GM10248 (cell line): ENCODE results near the gene NR5A2.

Experiments
- CTCF ChIA-PET: fragments of 300-600 bp; sonication (Branson Sonifier 250); formaldehyde crosslinking; extraction: SDS; loops from one replicate; lab custom pipeline; 2021; ENCODE audit warnings: antibody characterized with exemption; lab: Yijun Ruan, JAX
- POLR2A ChIA-PET: fragments of 350-650 bp; sonication (Branson Sonifier 250); formaldehyde crosslinking; extraction: SDS; loops from one replicate; lab custom pipeline; 2020; ENCODE audit warnings: antibody characterized with exemption; lab: Yijun Ruan, JAX
- DNase-seq: peaks from one replicate; pipeline ENCODE4 v3.0.0; 2012; ENCODE audit errors: extremely low spot score
- TF ChIP-seq, protein P1 (sequence below): IDR thresholded peaks from 2 replicates; pipeline ENCODE4 v1.5.1; 2012; ENCODE audit warnings: mild to moderate bottlenecking, low read depth; ENCODE audit errors: extremely low read depth, missing control alignments, control extremely low read depth

Gene NR5A2

DNA sequence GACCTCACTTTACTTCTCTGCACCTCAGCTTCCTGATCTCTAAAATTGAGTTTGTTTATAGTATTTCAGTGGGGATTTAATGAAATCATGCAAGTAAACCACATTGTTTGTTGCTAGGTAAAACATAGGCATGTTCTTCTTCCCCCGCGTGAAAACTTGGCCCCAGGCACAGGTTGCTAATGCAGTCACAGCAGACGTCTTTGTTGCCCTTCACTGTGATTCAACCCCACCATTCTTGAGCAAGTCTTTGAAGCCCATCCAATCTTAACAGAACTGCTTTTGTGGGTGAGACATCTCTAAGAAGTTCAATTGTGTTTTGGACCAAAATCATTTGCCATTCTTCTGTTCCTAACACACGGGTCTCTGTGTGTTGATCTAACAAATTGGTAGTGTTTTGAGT is 196.8 kb downstream of the NR5A2 start:
- TF ChIP-seq, protein P1, sequence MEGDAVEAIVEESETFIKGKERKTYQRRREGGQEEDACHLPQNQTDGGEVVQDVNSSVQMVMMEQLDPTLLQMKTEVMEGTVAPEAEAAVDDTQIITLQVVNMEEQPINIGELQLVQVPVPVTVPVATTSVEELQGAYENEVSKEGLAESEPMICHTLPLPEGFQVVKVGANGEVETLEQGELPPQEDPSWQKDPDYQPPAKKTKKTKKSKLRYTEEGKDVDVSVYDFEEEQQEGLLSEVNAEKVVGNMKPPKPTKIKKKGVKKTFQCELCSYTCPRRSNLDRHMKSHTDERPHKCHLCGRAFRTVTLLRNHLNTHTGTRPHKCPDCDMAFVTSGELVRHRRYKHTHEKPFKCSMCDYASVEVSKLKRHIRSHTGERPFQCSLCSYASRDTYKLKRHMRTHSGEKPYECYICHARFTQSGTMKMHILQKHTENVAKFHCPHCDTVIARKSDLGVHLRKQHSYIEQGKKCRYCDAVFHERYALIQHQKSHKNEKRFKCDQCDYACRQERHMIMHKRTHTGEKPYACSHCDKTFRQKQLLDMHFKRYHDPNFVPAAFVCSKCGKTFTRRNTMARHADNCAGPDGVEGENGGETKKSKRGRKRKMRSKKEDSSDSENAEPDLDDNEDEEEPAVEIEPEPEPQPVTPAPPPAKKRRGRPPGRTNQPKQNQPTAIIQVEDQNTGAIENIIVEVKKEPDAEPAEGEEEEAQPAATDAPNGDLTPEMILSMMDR, result no peak
- DNase-seq, result no peak
- POLR2A ChIA-PET, result no interaction called here
- CTCF ChIA-PET, result interaction anchor here (0.7 to 2.2 kb wide), 5 partner anchors 12 to 31 kb away, joined by 3 to 4 read pairs (median 3); no protein-coding TSS in a partner anchor

DNA sequence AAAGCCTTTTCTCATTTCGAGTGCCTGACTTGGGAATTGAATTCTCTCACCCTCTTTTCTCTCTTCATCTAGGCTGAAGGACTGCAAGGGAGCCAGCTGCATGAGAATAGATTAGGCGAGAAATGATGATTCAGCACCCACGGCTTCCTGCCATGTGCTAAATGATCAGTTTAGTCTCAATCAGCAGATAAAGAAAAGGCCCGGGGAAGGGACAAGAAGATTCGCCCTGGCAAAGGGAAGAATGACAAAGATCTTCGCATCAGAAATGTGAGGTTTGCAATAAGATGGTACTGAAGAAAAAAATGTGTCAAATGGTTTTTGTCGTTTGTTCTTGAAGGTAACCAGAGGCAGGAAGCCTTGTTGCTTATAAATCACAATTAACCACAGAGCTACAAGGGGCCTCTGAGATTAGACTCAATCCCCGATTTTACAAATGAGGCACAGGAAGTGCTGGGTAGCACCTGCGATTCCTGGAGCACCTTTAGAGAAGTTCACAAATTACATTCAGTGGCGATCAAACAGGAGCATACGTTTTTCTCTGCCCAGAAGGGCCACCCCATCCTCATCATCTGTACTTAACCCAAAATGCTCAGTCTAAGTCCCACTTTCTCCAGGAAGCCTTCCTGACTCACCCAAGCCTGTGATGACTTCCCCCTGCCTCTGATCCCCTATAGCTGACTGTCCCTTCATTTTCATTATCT is 198.9 kb downstream of the NR5A2 start:
- POLR2A ChIA-PET, result no interaction called here
- TF ChIP-seq, protein P1, result no peak

DNA sequence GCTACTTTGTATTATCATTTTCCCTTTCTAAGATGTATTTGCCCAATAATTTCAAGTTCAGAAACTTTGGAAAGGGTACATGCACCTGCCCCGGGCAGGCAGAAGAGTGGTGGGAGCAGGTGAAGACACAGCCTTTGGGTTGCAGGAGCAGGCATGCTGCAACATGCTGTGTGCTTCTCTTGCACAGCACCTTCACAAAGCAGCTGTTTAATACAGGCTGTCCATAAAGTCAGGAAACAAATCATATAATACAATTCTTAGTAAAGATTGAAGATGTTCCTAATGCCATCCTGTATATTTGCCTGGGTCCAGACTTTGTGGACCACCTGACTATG is 199.4 kb downstream of the NR5A2 start:
- TF ChIP-seq, protein P1, result no peak
- CTCF ChIA-PET, result interaction anchor here (1.3 kb wide), 1 partner anchor 9 kb away, joined by 4 read pairs; no protein-coding TSS in a partner anchor
- no peak for DNase-seq
- POLR2A ChIA-PET, result no interaction called here

More for the DNA sequence above, 198.9 kb downstream of the NR5A2 start:
- CTCF ChIA-PET, result interaction anchor here (1.3 to 2.2 kb wide), 2 partner anchors 10 to 29 kb away, joined by 4 read pairs; no protein-coding TSS in a partner anchor
- DNase-seq, result no peak
